HepG2 (cell line): ENCODE data around the gene CHN2. TPM values are rescaled to one million over a fixed set of nuclear protein-coding genes. Genes with fewer than 3 reads are reported as not detected.

ENCODE experiments used
- CHD2 ChIP-seq: IDR thresholded peaks from 2 replicates; pipeline ENCODE4 v1.6.1; 2011; ENCODE audit warnings: low read depth, low read length, improper control_type of control experiment
- NKX3-1 ChIP-seq: sonication (generic); formaldehyde crosslinking; IDR thresholded peaks from 2 replicates; pipeline ENCODE4 v1.5.0; 2020; ENCODE audit warnings: missing genetic modification reagents
- NR2F2 ChIP-seq: IDR thresholded peaks from 2 replicates; pipeline ENCODE4 v1.6.1; 2012; ENCODE audit warnings: low read depth, inconsistent platforms, borderline replicate concordance
- PHF20 ChIP-seq: sonication (generic); formaldehyde crosslinking; IDR thresholded peaks from 2 replicates; pipeline ENCODE4 v1.5.0; 2020; ENCODE audit warnings: mild to moderate bottlenecking, missing genetic modification reagents
- RARG ChIP-seq: sonication (generic); formaldehyde crosslinking; IDR thresholded peaks from 2 replicates; pipeline ENCODE4 v1.4.0; 2020; ENCODE audit warnings: low read depth, mild to moderate bottlenecking, missing genetic modification reagents
- RBAK ChIP-seq: sonication (generic); formaldehyde crosslinking; IDR thresholded peaks from 2 replicates; pipeline ENCODE4 v1.5.1; 2020; ENCODE audit warnings: mild to moderate bottlenecking, missing genetic modification reagents
- SP4 ChIP-seq: sonication (generic); formaldehyde crosslinking; IDR thresholded peaks from 2 replicates; pipeline ENCODE4 v1.8.1; 2023; ENCODE audit warnings: mild to moderate bottlenecking, missing genetic modification reagents
- TCF12 ChIP-seq, 2 experiments: fragments of 450-650 bp in 1 of 2; sonication (generic) in 1 of 2; formaldehyde crosslinking in 1 of 2; IDR thresholded peaks; 2 replicates each; pipeline versions ENCODE4 v1.6.1 to v1.8.0; 2017 to 2022; ENCODE audit warnings: antibody characterized with exemption in 1 of 2, mild to moderate bottlenecking in 1 of 2, missing genetic modification reagents in 1 of 2, moderate library complexity in 1 of 2
- ZFP41 ChIP-seq: sonication (generic); formaldehyde crosslinking; IDR thresholded peaks from 2 replicates; pipeline ENCODE4 v1.4.0; 2020; ENCODE audit warnings: mild to moderate bottlenecking, missing genetic modification reagents, borderline replicate concordance
- ZNF550 ChIP-seq: sonication (generic); formaldehyde crosslinking; IDR thresholded peaks from 2 replicates; pipeline ENCODE4 v1.4.0; 2020; ENCODE audit warnings: mild to moderate bottlenecking, missing genetic modification reagents, borderline replicate concordance
- ZSCAN21 ChIP-seq: sonication (generic); formaldehyde crosslinking; IDR thresholded peaks from 2 replicates; pipeline ENCODE4 v1.8.0; 2022; ENCODE audit warnings: mild to moderate bottlenecking, missing genetic modification reagents, moderate library complexity, borderline replicate concordance
- polyA plus RNA-seq, 8 experiments: library from polyadenylated mRNA; depleted of rRNA in 3 of 8; stranded (reverse) in 7 of 8; unstranded in 1 of 8; fragments of >200 nt; fragmentation: Illumina TruSeq in 4 of 8; extraction: Trizol in 4 of 8; gene quantifications; 2 replicates each; pipeline versions ENCODE4 v1.2.1 to v1.2.3, GENCODE V29; 2011 to 2016; ENCODE audit warnings: low read depth in 4 of 8, missing spikeins in 1 of 8, mixed read lengths in 1 of 8; ENCODE audit not compliant: insufficient read depth in 1 of 8
- total RNA-seq, 5 experiments: library from RNA; depleted of rRNA; stranded (reverse); fragments of >200 nt; fragmentation: Illumina TruSeq; extraction: Trizol; gene quantifications; 2 replicates each; pipeline ENCODE4 v1.2.3, GENCODE V29; 2016; ENCODE audit warnings: low read depth in 1 of 5
- TF ChIP-seq, protein P1 (sequence below): IDR thresholded peaks from 2 replicates; pipeline ENCODE4 v1.4.0; 2020; ENCODE audit warnings: mild to moderate bottlenecking, missing genetic modification reagents
- TF ChIP-seq, protein P2 (sequence below): sonication (generic); formaldehyde crosslinking; IDR thresholded peaks from 2 replicates; pipeline ENCODE4 v1.5.0; 2020; ENCODE audit warnings: mild to moderate bottlenecking, missing genetic modification reagents
- TF ChIP-seq, protein P3 (sequence below): sonication (generic); formaldehyde crosslinking; IDR thresholded peaks from 2 replicates; pipeline ENCODE4 v1.4.0; 2020; ENCODE audit warnings: missing genetic modification reagents
- TF ChIP-seq, protein P4 (sequence below): sonication (generic); formaldehyde crosslinking; IDR thresholded peaks from 2 replicates; pipeline ENCODE4 v1.4.0; 2020; ENCODE audit warnings: missing genetic modification reagents, mild to moderate bottlenecking, borderline replicate concordance

Gene CHN2
- total and polyA plus RNA-seq, 2 of the 13 experiments (the other 11 are each of a cell fraction or from before 2014, with no cell fraction given) = 23.5 to 30.5 TPM

DNA sequence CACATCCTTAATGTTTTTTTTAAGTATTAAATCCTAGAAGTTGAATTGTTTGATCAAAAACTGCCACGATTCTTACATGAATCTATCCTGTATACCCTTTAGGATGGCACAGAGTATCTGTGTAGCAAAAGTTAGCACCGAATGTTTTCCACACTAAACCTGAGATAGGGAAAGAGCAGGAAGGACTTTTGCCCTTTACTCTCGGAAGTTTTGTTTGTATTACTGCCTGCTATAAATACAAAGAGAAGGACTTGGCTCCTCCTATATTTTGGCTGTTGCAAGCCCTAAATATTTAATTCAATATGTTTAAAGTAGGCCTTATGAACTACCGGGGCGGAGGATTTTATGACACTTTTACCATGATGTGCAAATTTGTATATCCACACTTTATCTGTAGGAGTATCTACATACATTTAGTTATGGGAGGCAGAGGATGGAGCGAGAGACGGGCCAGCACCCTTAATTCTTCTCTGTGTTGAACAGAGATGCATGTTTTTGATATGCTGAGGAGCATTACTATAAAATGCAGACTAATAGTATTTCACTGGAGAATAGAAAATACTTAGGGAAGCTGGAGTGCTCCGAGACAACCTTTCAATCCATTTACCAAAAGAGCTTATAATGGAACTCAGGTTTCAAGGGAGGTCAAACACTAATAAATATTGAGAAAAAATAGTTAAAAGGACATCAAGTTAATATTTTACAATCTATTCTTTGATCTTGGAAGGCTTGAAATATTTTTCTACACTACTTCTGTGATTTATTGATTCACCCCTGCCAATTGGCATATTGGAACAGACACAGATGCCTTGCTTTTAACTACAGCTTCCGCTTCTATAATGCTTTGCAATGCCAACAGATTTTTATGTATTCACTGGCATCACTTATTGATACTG, 97.4 kb downstream of the CHN2 start (continued):
- TF ChIP-seq ZFP41 = no peak
- TF ChIP-seq NR2F2 = no peak
- no peak for TF ChIP-seq RARG
- TF ChIP-seq ZSCAN21 (CRISPR knock-in tag) = no peak
- TF ChIP-seq, protein P1, sequence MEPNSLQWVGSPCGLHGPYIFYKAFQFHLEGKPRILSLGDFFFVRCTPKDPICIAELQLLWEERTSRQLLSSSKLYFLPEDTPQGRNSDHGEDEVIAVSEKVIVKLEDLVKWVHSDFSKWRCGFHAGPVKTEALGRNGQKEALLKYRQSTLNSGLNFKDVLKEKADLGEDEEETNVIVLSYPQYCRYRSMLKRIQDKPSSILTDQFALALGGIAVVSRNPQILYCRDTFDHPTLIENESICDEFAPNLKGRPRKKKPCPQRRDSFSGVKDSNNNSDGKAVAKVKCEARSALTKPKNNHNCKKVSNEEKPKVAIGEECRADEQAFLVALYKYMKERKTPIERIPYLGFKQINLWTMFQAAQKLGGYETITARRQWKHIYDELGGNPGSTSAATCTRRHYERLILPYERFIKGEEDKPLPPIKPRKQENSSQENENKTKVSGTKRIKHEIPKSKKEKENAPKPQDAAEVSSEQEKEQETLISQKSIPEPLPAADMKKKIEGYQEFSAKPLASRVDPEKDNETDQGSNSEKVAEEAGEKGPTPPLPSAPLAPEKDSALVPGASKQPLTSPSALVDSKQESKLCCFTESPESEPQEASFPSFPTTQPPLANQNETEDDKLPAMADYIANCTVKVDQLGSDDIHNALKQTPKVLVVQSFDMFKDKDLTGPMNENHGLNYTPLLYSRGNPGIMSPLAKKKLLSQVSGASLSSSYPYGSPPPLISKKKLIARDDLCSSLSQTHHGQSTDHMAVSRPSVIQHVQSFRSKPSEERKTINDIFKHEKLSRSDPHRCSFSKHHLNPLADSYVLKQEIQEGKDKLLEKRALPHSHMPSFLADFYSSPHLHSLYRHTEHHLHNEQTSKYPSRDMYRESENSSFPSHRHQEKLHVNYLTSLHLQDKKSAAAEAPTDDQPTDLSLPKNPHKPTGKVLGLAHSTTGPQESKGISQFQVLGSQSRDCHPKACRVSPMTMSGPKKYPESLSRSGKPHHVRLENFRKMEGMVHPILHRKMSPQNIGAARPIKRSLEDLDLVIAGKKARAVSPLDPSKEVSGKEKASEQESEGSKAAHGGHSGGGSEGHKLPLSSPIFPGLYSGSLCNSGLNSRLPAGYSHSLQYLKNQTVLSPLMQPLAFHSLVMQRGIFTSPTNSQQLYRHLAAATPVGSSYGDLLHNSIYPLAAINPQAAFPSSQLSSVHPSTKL = peak; percentile 72
- TF ChIP-seq, protein P2, sequence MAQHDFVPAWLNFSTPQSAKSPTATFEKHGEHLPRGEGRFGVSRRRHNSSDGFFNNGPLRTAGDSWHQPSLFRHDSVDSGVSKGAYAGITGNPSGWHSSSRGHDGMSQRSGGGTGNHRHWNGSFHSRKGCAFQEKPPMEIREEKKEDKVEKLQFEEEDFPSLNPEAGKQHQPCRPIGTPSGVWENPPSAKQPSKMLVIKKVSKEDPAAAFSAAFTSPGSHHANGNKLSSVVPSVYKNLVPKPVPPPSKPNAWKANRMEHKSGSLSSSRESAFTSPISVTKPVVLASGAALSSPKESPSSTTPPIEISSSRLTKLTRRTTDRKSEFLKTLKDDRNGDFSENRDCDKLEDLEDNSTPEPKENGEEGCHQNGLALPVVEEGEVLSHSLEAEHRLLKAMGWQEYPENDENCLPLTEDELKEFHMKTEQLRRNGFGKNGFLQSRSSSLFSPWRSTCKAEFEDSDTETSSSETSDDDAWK = no peak
- TF ChIP-seq TCF12 (IDR thresholded peaks at IDR 0.05) = no peak
- 0 out of 2 replicates have a peak, but pooled peaks have one; percentile 30 for TF ChIP-seq TCF12 (CRISPR knock-in tag; IDR thresholded peaks at IDR 0.05)
- TF ChIP-seq SP4 (CRISPR knock-in tag) = no peak
- TF ChIP-seq PHF20 = no peak
- TF ChIP-seq, protein P3, sequence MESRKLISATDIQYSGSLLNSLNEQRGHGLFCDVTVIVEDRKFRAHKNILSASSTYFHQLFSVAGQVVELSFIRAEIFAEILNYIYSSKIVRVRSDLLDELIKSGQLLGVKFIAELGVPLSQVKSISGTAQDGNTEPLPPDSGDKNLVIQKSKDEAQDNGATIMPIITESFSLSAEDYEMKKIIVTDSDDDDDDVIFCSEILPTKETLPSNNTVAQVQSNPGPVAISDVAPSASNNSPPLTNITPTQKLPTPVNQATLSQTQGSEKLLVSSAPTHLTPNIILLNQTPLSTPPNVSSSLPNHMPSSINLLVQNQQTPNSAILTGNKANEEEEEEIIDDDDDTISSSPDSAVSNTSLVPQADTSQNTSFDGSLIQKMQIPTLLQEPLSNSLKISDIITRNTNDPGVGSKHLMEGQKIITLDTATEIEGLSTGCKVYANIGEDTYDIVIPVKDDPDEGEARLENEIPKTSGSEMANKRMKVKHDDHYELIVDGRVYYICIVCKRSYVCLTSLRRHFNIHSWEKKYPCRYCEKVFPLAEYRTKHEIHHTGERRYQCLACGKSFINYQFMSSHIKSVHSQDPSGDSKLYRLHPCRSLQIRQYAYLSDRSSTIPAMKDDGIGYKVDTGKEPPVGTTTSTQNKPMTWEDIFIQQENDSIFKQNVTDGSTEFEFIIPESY (CRISPR knock-in tag) = no peak
- TF ChIP-seq, protein P4, sequence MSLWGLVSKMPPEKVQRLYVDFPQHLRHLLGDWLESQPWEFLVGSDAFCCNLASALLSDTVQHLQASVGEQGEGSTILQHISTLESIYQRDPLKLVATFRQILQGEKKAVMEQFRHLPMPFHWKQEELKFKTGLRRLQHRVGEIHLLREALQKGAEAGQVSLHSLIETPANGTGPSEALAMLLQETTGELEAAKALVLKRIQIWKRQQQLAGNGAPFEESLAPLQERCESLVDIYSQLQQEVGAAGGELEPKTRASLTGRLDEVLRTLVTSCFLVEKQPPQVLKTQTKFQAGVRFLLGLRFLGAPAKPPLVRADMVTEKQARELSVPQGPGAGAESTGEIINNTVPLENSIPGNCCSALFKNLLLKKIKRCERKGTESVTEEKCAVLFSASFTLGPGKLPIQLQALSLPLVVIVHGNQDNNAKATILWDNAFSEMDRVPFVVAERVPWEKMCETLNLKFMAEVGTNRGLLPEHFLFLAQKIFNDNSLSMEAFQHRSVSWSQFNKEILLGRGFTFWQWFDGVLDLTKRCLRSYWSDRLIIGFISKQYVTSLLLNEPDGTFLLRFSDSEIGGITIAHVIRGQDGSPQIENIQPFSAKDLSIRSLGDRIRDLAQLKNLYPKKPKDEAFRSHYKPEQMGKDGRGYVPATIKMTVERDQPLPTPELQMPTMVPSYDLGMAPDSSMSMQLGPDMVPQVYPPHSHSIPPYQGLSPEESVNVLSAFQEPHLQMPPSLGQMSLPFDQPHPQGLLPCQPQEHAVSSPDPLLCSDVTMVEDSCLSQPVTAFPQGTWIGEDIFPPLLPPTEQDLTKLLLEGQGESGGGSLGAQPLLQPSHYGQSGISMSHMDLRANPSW = no peak; the same call in 1 of the 2 replicates
- no peak for TF ChIP-seq RBAK (CRISPR knock-in tag)
- no peak for TF ChIP-seq NKX3-1
- TF ChIP-seq CHD2 = no peak
- no peak for TF ChIP-seq ZNF550 (CRISPR knock-in tag)
